ENCODE results near the gene BRD2.

Gene BRD2

GRCh38 chr6:32973144-32974015 lies 5.0 kb downstream of the BRD2 start:
- peak; percentile 57 for DNase-seq

- DNase-seq: no peak
Observed at GRCh38 chr6:32974016-32974333, 5.6 kb downstream of the BRD2 start.

- no peak for DNase-seq
Observed at GRCh38 chr6:32974541-32975308, 6.3 kb downstream of the BRD2 start.

GRCh38 chr6:32975886-32976285 lies 7.5 kb downstream of the BRD2 start:
- no peak for DNase-seq

GRCh38 chr6:32976334-32977069 lies 8.1 kb downstream of the BRD2 start:
- no peak for DNase-seq

- DNase-seq: no peak
Observed at GRCh38 chr6:32977272-32977952, 9.0 kb downstream of the BRD2 start.

GRCh38 chr6:32977953-32978324 lies 9.5 kb downstream of the BRD2 start:
- DNase-seq: no peak

GRCh38 chr6:32979720-32980487 lies 11.5 kb downstream of the BRD2 start:
- DNase-seq: no peak

GRCh38 chr6:32980488-32981038 lies 12.2 kb downstream of the BRD2 start:
- no peak for DNase-seq

- DNase-seq: no peak
Observed at GRCh38 chr6:32982084-32982701, 13.8 kb downstream of the BRD2 start.

- DNase-seq: no peak
Observed at GRCh38 chr6:32982702-32983492, 14.5 kb downstream of the BRD2 start.

- no peak for DNase-seq
Observed at GRCh38 chr6:32983493-32983848, 15.1 kb downstream of the BRD2 start.

- DNase-seq: no peak
Observed at GRCh38 chr6:32983964-32984621, 15.7 kb downstream of the BRD2 start.

- peak; percentile 72 for DNase-seq
Observed at GRCh38 chr6:32984622-32985389, 16.4 kb downstream of the BRD2 start.

GRCh38 chr6:32989368-32989767 lies 21.0 kb downstream of the BRD2 start:
- no peak for DNase-seq

- DNase-seq: no peak
Observed at GRCh38 chr6:32991972-32992371, 23.6 kb downstream of the BRD2 start.

GRCh38 chr6:32993363-32993973 lies 25.1 kb downstream of the BRD2 start:
- DNase-seq: no peak

- no peak for DNase-seq
Observed at GRCh38 chr6:32995448-32995847, 27.1 kb downstream of the BRD2 start.

GRCh38 chr6:33000055-33000454 lies 31.7 kb downstream of the BRD2 start:
- DNase-seq: no peak

Data from NK-92 treated with Interleukin-12 subunit alpha and Interleukin-12 subunit beta, amount 100 ng/mL, for 24 hours (cell line).